Measurements from ENCODE around the gene TRMT61A.

TRMT61A gene

DNA sequence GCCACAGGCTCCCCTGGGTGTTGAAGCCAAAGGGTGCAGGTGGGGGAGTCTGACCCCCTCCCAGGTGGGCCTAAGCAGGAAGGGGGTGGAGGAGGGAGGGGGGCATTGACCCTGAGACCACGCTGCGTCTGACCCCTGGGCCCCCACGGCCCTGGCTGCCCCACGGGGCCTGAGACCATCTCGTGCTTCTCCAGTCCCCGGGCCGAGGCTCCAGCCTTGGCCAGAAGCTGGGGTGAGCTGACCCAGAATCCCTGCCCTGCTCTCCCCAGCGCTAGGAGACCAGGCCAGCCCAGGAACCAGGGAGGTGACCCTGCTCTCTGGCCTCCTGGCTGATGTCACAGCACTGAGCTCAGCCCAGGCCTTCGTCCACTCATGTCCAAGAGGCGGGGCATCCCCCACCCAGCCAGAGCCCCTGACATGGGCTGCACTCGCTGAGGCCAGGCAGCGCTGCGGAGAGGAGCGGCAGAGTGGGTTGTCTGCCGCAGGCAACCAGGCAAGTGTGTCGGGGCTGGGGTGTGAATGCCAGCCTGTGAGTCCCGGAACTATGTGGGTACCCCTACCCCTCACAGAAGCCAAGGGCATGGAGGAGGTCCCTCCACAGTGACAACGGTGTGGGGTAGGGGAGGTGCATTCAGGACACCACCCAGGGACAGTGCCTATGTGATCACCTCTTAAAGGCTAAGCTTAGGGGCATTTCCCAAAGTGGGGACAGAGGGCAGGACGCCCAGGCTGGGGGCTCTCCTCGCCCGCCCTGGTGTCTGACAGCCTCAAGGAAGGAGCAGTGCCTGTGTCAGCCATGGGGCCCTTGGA lies 6.3 kb downstream of the TRMT61A start:
- no peak for DNase-seq (ENCODE audit: low spot score)

DNA sequence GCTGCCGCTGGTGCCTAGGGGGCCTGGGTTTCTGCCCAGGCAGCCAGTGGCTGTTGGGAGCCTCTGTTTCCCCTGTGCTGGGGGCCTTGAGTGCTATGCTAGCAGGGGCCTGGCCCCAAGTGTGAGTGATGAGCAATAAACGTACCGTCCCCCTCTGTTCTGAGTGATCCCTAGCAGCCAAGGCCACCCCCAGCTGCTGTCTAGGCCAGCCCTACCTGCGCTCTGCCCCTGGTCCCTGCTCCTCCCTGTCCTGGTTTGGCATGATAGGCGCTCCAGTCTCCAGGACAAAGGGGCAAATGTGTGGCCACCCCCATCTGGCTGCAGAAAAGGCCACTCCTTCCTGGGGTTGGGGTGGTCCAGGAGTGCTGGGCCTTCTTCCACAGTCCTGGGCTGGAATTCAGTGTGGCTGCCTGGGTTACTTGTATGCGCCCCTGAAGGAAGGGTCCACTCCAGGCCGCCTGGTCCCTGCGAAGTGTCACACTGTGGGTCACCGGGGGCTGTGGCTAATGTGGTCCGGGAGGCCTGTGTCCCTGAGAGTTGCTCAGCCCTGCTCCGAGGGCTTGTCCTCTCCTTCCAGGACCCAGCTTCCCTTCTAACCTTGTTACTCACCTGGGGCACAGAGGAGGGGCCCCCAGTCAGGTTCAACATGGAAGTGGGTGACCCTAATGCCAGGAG lies 7.0 kb downstream of the TRMT61A start:
- DNase-seq (ENCODE audit: low spot score), result no peak

DNA sequence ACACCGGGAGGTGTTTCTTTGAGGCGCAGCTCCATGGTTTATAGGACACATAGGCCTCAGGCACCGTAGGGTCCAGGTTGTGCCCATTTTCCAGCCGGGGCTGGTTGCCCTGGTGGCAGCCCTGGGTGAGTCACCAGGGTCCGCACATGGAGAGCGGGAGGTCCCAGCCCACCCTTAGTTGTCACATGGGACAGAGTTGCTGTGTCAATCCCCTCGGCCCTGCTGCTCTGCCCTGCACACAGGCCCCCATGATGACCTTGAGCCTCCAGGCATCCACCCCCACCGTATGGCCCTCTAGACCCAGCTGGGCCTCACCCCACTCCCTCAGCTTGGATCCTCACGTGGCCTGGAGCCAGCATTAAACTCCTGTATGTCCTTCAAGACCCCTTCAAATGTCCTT lies 7.7 kb downstream of the TRMT61A start:
- no peak for DNase-seq (ENCODE audit: low spot score)

DNA sequence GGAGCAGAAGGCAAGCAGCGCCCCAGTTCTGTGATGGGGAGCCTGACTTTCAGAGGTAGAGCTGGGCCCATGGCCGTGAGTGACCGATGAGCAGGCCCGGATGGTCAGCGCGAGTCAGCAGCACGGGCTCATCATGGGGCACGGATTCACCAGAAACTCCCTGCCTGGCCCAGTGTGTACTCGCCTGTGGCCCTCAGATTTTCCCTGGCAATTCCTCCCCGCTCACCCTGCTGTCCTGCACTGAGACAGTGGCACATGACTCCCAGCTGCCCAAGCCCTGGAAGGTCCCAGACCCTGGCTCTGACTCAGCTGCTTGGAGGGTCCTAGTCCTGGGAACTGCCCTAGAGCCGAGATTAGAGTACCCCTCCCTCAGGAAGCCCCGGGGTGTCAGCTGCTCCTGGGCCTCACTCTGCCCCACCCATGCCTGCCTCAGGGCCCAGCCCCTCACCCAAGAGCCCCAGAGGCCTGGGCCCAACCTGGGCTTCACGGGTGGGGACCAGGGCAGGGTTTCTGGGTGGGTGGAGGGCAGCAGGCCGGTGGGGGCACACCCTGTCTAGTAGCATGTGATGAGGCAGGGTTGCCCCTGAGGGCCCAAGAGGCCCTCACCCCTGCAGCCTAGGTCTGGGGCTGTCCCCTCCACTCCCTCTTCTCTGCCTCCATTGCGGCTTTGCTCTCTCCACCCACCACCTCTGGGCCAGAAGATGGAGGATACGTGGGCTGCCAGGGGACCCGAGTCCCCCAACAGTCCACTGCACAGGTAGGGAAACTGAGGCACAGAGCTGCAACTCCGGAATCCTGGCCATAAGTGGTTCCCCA lies 8.4 kb downstream of the TRMT61A start:
- no peak for DNase-seq (ENCODE audit: low spot score)

DNA sequence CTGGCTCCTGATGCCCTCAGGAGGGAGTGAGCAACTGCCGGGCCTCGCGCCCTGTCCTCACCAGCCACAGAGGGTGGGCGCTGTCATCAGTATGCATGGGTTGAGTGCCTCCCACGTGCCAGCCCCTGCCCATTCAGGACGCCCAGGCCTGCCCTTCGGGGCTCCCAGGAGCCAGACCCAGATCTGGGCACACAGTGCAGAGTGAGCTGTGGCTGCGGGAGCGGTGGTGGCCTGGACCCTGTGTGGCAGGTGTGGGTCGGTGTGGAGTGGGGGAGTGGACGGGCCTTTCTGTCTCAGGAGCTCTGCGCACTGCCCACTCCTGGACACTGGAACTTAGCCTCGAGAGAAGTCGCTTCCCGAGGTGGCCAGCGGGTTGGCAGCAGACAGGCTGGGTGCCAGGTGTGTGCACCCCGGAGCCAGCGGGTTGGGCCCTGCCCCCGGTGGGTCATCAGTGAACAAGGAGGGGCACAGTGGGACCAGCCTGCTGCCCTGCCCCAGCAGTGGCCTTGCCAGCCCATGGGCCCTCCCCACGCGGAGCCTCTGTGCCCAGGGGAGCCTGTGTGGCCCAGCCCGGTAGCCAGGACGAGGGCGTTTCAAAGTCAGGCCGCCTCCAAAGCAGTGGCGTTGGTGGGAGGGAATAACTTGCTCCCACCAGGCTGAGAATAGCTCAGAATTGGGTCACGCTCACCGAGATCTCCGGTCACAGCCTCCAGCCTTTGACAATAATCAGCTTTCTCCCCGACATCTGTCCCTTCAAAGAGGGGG lies 9.5 kb downstream of the TRMT61A start:
- DNase-seq (ENCODE audit: low spot score), result no peak

DNA sequence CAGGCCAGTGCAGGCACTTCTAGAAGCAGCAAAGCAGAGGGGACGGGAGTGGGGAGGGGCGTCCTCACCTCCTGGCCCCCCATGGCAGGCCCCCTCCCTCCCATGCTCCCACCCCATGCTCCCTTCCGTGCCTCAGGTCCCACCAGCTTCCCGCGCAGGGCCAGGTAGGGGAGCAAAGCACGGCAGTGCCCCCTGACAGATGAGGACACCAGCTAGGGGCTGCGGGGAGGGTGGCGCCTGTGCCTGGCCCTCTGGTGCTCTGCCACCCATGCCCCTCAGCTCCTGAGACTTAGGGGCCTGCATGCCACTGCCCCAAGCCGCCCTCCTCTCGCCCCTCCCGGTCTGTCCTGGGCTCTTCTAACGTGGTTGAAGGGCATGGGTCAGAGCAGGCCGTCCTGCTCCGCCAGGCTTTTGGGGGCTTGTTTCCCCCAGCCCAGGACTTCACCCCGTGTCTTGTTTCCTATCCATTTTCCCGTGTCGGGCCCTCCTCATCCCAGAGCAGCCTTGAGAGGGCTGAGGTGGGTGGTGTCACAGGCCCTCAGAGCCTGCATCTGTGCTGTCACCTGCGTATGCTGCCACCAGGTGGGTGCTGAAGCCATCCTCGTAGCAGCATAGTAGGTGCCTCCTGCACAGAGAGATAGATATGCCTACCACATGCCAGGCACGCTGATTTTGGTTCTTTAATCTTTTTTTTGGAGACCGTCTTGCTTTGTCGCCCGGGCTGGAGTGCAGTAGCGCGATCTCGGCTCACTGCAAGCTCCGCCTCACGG lies 10.2 kb downstream of the TRMT61A start:
- DNase-seq (ENCODE audit: low spot score), result no peak

DNA sequence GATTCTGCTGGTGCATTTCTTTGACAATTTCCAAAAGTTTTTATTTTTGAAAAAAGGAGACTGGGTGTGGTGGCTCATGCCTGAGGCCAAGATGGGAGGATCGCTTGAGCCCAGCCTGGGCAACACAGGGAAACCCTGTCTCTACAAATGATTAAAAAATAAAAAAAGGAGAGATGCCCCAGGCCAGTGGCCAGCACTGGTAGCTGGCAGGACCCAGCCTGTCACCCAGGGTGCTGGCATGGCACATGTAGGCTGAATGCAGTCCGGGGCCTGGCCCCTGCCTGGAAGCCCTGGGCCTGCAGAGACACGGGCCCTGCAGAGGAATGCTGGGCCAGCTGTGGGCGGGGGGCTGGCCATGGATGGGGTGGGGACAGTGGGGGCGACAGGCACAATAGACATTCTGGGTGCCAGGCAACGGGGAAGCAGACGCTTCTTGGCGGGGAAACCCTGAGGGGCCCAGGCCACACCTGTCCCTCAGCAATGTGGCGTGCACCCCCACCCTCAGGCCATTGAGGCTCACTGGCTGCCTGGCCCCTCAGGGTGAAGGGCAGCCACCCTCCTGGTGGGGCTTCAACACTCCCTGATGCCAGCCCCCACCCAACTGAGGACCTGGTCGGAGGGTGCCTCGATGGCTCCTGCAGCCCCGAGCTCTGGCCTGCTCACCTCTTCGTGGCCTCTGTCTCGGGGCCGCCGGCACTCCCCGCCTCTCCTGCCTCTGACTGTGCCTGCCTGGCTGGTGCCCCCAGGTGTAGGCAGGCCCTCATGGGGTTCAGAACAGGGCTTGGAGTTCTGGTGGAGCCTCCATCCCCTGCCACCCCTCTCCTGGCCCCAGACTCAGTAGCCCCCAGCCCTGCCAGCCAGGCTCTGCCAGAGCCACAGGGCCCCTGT lies 12.1 kb downstream of the TRMT61A start:
- DNase-seq (ENCODE audit: low spot score), result no peak

DNA sequence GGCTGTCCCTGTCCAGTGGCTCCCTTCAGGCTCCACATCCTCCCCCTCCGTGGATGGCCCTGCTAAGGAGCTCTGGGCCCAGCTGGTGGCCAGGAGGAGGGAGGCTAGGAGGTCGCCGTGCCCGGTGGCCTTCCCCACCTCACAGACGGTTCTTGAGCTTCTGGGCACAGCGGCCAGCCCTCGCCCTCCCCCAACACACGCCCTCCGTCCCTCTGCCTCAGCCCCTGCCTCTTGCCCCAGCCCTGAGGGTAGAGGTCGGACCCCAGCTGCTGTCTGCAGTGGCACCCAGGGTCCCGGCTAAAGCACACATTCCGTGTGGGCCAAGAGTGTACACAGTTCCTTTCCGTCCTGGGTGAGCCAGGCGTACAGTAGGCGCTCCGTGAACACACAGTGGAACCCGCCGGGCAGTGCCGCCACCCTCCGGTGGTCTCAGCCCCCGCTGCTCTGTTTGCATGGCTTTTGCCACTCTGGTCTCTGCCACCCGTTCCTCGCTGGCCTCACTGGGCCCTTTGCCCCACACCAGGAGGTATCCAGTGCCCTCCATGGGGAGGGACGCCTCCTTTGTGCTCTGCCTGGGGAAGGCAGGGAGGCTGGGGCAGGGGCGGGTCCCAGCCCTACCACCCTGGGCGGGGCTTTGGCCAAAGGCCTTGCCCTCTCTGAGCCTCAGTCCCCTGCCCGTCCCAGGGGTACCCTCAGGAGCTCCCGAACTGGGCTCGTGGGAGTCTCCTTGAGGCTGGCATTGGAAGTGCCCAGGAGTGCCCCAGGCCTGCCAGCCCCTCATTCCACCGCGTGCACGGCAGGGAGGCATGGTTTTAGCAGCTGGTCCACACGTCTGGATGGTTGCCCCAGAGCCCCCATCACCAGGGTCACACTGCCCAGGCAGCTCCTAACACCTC lies 13.0 kb downstream of the TRMT61A start:
- no peak for DNase-seq (ENCODE audit: low spot score)

DNA sequence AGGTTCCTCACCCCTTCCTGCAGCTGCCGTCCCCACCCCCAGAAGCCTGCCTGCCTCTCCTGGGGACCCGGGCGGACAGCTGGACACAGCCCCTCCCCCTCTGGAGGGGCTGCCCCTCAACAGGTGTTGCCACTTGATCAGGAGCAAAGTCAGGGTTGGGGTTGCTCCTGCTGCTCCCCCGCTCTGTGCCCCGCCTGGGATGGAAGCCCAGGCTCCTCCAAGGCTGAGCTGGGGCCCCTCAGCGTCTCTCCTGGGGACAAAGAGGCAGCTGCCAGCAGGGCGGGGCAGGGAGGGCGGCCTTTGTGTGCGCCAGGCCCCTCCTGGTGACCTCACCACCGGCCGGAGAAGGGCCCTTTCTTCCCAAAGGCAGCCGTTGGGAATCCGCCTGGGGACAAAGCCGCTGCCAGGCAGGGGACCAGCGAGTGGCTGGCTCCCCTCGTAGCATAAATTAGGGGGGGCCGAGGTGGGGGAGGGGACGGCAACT lies 13.7 kb downstream of the TRMT61A start:
- no peak for DNase-seq (ENCODE audit: low spot score)

DNA sequence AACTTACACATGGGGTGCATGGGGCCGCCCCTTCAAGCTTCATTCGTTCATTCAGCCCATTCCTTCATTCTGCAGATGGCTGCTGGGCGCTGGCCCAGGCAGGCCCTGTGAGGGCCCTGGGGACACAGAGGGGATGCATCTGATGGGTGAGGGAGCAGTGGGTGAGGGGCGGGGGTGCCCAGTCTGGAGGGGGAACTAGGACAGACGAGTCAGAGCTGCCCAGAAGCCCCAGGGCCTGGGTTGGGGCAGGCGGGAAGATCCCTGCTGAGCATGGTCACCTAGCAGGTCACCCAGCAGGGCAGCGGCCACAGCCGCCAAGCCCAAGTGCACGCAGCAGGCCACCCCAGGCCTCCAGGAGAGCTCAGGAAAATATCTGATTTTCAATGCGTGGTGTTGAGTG lies 14.1 kb downstream of the TRMT61A start:
- DNase-seq (ENCODE audit: low spot score), result no peak

DNA sequence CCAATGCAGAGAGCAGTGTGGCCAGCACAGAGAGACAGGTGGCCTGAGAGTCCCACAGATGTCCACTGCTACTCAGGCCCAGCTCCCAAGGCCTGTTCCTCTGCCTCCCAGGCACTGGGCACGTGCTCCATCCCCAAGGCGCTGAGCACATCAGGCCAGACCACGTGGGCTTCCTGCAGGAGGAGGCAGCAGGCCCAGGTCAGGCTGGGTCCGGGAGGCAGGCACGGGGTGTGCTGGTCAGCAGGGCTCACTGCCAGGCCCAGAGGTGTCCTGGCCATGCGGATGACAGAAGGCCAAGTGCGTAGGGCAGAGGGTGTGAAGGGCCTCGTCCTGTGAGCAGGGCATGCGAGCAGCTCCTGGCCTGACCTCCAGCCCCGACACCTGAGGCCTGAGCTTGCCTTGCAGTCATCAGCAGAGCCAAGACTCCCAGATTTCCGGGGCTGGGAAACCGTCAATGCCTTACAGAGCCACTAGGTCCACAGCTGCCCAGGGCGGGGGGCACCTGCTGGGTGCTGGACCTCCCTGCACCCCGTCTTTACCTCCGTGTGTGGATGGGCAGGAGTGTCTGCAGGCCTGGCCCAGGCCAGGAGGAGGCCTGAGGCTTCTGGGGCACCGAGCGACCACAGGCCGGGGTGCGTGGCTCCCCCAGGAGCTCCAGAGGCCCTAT lies 14.9 kb downstream of the TRMT61A start:
- DNase-seq (ENCODE audit: low spot score), result no peak

DNA sequence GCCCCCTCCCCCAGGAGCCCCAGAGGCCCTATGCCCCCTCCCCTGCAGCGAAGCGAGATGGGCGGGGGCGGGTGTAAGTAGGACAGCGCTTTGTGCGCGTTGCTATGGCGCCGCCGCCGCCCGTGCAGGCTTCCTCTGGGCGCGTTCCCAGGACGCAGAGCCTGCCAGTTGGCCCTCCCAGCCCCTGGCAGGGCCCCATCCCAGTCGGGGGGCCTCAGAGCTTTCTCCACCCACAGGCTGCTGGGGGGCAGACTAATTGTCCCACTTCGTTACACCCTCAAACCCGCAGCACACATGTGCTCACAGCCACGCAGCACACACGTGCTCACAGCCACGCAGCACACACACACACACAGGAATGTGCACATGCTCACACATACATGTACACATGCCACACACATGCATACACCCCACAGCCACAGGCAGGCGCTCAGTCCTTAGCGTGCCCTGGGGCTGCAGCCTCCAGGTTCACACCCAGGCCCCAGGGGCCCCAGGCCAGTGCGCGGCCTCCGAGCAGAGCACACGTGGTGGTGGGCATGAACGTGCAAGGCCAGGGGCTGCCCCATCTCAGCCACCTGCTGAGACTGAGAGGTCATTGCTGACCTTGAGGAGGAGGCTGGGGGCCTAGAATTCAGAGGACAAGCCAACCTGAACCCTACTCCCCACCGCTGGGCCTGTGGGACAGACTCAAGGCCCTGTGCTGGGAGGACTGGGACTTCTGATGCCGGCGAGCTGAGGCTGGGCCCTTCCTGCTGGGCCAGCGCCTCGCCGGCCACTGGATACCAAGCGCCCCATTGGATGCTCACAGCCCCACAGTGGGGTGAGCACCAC lies 15.6 kb downstream of the TRMT61A start:
- DNase-seq (ENCODE audit: low spot score), result no peak

DNA sequence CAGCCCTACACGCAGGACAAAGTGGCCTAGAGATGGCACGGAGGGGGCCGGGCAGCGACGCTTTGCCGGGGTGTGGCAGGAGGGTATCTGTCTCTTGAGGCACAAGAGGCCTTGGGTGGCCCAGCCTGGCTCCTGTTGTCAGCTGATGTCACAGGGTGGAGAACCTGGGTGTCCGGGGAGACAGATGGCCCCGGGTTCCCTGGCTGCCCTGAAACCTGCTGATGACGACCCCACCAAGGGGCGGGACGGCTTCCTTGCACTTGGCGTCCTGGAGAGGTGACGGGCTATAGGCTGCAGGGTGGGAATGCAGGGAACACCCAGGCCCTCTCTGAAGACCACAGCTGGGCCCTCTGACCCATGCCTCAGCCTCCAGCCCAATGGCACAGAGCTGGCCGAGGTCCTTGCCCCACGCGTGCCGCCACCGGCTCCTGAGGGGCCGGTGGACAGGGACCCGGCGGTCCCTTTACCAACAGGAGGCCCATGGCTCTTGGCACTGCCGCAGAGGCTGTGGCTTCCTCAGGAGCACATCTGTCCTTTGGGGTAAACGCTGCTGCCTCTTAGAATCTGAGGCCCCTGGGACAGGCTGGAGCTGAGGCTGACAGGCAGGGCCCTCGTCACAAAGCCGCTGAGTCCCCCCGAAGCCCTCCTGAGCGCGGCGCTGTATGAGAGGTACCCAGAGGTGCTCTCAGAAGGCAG lies 16.4 kb downstream of the TRMT61A start:
- DNase-seq (ENCODE audit: low spot score), result no peak

DNA sequence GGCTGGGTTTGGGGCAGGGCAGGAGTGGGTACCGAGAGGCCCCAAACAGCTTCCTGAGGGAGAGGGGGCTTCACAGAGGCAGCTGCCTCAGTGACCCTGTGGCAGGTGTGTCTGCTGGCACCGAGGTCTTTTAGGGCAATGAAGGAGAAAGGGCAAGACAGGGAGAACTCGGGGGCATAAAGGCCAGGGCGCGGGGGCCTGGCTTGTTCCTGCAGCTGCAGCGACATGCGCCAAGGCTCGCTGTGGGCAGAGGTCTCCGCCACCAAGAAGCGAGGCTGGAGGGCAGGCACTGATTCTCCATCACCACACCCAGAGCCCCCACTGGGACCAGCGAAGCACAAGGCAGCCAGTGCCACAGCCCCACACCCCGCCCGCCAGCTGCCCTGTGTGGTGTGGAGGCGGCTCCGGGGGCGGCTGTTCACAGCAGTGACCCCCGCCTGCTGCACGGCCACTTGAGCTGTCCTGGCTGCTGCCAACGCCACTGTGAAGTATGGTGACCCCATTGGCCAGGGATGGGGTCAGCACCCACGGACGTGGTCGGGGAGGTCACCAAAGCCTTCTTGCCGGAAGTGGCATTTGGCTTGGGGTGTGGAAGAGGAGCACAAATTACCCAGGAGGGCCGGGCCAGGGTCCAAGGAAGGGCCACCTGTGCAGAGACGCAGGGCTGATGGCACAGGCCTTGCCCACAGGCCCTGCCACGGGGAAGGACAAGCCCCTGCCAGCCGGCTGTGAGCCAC lies 17.1 kb downstream of the TRMT61A start:
- DNase-seq (ENCODE audit: low spot score), result no peak

DNA sequence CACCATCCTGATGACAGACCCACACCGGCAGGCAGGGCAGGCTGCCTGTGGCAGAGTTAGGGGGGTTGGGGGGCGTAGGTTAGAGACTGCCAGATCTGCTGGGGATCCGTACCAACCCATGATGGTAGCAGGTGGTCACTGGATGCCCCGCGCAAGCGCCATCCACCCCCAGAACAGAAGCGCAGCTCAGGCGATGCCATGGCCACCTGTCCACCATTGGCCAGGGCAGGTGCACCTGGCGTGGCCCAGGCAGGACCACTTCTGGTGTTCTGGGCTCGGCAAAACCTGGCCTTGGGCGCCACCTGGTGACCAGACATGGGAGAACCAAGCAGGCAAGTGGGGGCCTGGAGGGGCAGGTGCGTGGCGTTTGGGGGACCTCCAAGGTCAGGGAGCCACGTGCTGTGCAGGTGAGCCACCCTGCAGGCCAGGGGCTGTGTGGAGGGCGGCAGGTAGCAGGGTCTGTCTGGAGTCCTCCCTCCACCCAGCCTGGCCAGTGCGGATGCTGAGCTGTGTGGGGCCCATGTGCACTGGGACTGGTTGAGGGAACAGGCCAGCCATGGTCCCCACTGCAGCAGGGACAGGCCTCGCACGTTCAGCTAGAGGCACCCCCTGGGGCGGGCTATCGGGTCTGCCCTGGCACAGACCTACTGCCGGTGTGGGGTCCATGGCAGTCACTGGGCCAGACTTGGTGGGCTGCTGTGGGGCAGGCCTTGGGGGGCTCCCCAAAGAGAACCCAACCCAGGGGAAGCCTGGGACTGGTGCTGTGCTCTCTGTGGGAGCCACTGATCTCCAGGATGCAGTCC lies 17.9 kb downstream of the TRMT61A start:
- DNase-seq (ENCODE audit: low spot score), result peak; percentile 71

Data from NAMALWA (cell line).